Limb (tissue), 2 donors: ENCODE data around the gene CNTN2.

Source experiments
- DNase-seq, 2 donors: peaks; one replicate each; pipeline ENCODE4 v3.0.0-alpha.2; 2016; ENCODE audit errors: extremely low spot score in 2 of 2

The CNTN2 gene

GRCh38 chr1:205042911-205043806, at the start of gene CNTN2:
Gene CNTN2 (plus strand): TSS chr1:205043212. CDS start chr1:205053186, 9,974 bp downstream.
- DNase-seq: peak in 1 of 2 donors; percentile 73

- no peak for DNase-seq
These were observed 48.7 kb upstream of the CNTN2 start for GRCh38 chr1:204994086-204994862.

GRCh38 chr1:204996981-204997380, 46.0 kb upstream of the CNTN2 start:
- no peak for DNase-seq

GRCh38 chr1:204997591-204998355, 45.2 kb upstream of the CNTN2 start:
- peak in 1 of 2 donors; percentile 45 for DNase-seq

- no peak for DNase-seq
These were observed 41.9 kb upstream of the CNTN2 start for GRCh38 chr1:205001162-205001561.

- DNase-seq: no peak
These were observed 40.3 kb upstream of the CNTN2 start for GRCh38 chr1:205002705-205003104.

GRCh38 chr1:205003358-205004131, 39.5 kb upstream of the CNTN2 start:
- no peak for DNase-seq

- DNase-seq: no peak
These were observed 38.7 kb upstream of the CNTN2 start for GRCh38 chr1:205004351-205004750.

- DNase-seq: no peak
These were observed 34.1 kb upstream of the CNTN2 start for GRCh38 chr1:205008896-205009295.

- DNase-seq: no peak
These were observed 33.3 kb upstream of the CNTN2 start for GRCh38 chr1:205009670-205010069.

GRCh38 chr1:205012391-205013140, 30.4 kb upstream of the CNTN2 start:
- DNase-seq: no peak

GRCh38 chr1:205013683-205014367, 29.2 kb upstream of the CNTN2 start:
- DNase-seq: peak; percentile 60 to 64

- DNase-seq: no peak
These were observed 28.2 kb upstream of the CNTN2 start for GRCh38 chr1:205014783-205015182.

GRCh38 chr1:205015241-205015640, 27.8 kb upstream of the CNTN2 start:
- no peak for DNase-seq

- no peak for DNase-seq
These were observed 26.9 kb upstream of the CNTN2 start for GRCh38 chr1:205016075-205016474.

- DNase-seq: no peak
These were observed 26.4 kb upstream of the CNTN2 start for GRCh38 chr1:205016584-205016983.

GRCh38 chr1:205017001-205017400, 26.0 kb upstream of the CNTN2 start:
- DNase-seq: no peak

GRCh38 chr1:205017766-205018165, 25.2 kb upstream of the CNTN2 start:
- no peak for DNase-seq

GRCh38 chr1:205018381-205018780, 24.6 kb upstream of the CNTN2 start:
- no peak for DNase-seq

- no peak for DNase-seq
These were observed 22.5 kb upstream of the CNTN2 start for GRCh38 chr1:205020466-205020865.
